ENCODE data around the gene REPS1. TPM values are rescaled to one million over a fixed set of nuclear protein-coding genes. Genes with fewer than 3 reads are reported as not detected.
"Not testable (repeated sequence)": the region's sequence is repeated elsewhere in the genome, so short reads cannot be mapped to it uniquely, and the experiment has no call there.

REPS1 gene
- 43.0 TPM for total RNA-seq
- long read RNA-seq, full-length matches to known transcripts, result 32 of 77 reads
- long read RNA-seq, partial matches to known transcripts, result 30 of 77 reads
- long read RNA-seq, other reads (novel, unspliced or antisense), result 15 of 77 reads

GRCh38 chr6:138987643-138988468, at the start of gene REPS1:
Gene REPS1 (minus strand): TSS chr6:138988253. CDS start chr6:138987682, 571 bp downstream.
- intact Hi-C loops (cut with DNase I), result loop anchor here (2.0 to 5.0 kb wide), 3 partner anchors 39 to 173 kb away; partner anchors contain the start of genes ABRACL and HECA
- DNase-seq (ENCODE audit: low spot score), result peak; percentile 95

- intact Hi-C loops (cut with DNase I), result no loop called here
- no peak for DNase-seq (ENCODE audit: low spot score)
These were observed 49.4 kb upstream of the REPS1 start for GRCh38 chr6:139037490-139037889.

GRCh38 chr6:139030228-139030963, 42.3 kb upstream of the REPS1 start:
- intact Hi-C loops (cut with DNase I), result no loop called here
- DNase-seq (ENCODE audit: low spot score), result no peak

GRCh38 chr6:139029470-139030227, 41.6 kb upstream of the REPS1 start:
- intact Hi-C loops (cut with DNase I), result loop anchor here (5.0 kb wide), 1 partner anchor 42 kb away; the partner anchor contains the start of gene REPS1

GRCh38 chr6:139028658-139029469, 40.8 kb upstream of the REPS1 start, which contains the start of gene ABRACL:
Gene ABRACL (plus strand): TSS chr6:139028745. CDS start chr6:139034161, 5,416 bp downstream.
- intact Hi-C loops (cut with DNase I), result loop anchor here (5.0 kb wide), 1 partner anchor 42 kb away; the partner anchor contains the start of gene REPS1
- peak; percentile 86 for DNase-seq (ENCODE audit: low spot score)

More at GRCh38 chr6:139029470-139030227, 41.6 kb upstream of the REPS1 start:
- DNase-seq (ENCODE audit: low spot score), result peak; percentile 83

GRCh38 chr6:139028215-139028657, 40.2 kb upstream of the REPS1 start:
- no peak for DNase-seq (ENCODE audit: low spot score)
- intact Hi-C loops (cut with DNase I), result loop anchor here (5.0 kb wide), 1 partner anchor 41 kb away; the partner anchor contains the start of gene REPS1

- no peak for DNase-seq (ENCODE audit: low spot score)
- intact Hi-C loops (cut with DNase I), result loop anchor here (5.0 kb wide), 1 partner anchor 40 kb away; the partner anchor contains the start of gene REPS1
These were observed 39.6 kb upstream of the REPS1 start for GRCh38 chr6:139027620-139028182.

GRCh38 chr6:139025416-139025815, 37.4 kb upstream of the REPS1 start:
- intact Hi-C loops (cut with DNase I), result loop anchor here (5.0 kb wide), 1 partner anchor 38 kb away; the partner anchor contains the start of gene REPS1
- DNase-seq (ENCODE audit: low spot score), result not testable (repeated sequence)

GRCh38 chr6:139020689-139021088, 32.6 kb upstream of the REPS1 start:
- intact Hi-C loops (cut with DNase I), result no loop called here
- DNase-seq (ENCODE audit: low spot score), result no peak

GRCh38 chr6:139019722-139020121, 31.7 kb upstream of the REPS1 start:
- intact Hi-C loops (cut with DNase I), result no loop called here
- no peak for DNase-seq (ENCODE audit: low spot score)

GRCh38 chr6:139017227-139017626, 29.2 kb upstream of the REPS1 start:
- intact Hi-C loops (cut with DNase I), result no loop called here

GRCh38 chr6:139016337-139017213, 28.5 kb upstream of the REPS1 start:
- intact Hi-C loops (cut with DNase I), result no loop called here
- DNase-seq (ENCODE audit: low spot score), result no peak

More at GRCh38 chr6:139017227-139017626, 29.2 kb upstream of the REPS1 start:
- no peak for DNase-seq (ENCODE audit: low spot score)

GRCh38 chr6:139014945-139015344, 26.9 kb upstream of the REPS1 start:
- intact Hi-C loops (cut with DNase I), result no loop called here

GRCh38 chr6:139013185-139013800, 25.2 kb upstream of the REPS1 start:
- DNase-seq (ENCODE audit: low spot score), result no peak
- intact Hi-C loops (cut with DNase I), result no loop called here

More at GRCh38 chr6:139014945-139015344, 26.9 kb upstream of the REPS1 start:
- DNase-seq (ENCODE audit: low spot score), result no peak

GRCh38 chr6:139011980-139012379, 23.9 kb upstream of the REPS1 start:
- no peak for DNase-seq (ENCODE audit: low spot score)
- intact Hi-C loops (cut with DNase I), result no loop called here

GRCh38 chr6:139010674-139011073, 22.6 kb upstream of the REPS1 start:
- no peak for DNase-seq (ENCODE audit: low spot score)
- intact Hi-C loops (cut with DNase I), result no loop called here
